Stomach smooth muscle (tissue), 2 donors: ENCODE data around the gene CTPS2.
"Not testable (repeated sequence)": the region's sequence is repeated elsewhere in the genome, so short reads cannot be mapped to it uniquely, and the experiment has no call there.

Source experiments
- H3K27ac ChIP-seq: one replicate; pipeline ENCODE4 v1.7.0; 2013; ENCODE audit warnings: mild to moderate bottlenecking, low read length, inconsistent platforms
- H3K27me3 ChIP-seq, 2 donors: one replicate each; pipeline ENCODE4 v1.7.0; 2013; ENCODE audit warnings: low read length in 2 of 2; ENCODE audit not compliant: insufficient read depth in 2 of 2, control insufficient read depth in 1 of 2
- H3K36me3 ChIP-seq, 2 donors: one replicate each; pipeline ENCODE4 v1.7.0; 2013; ENCODE audit warnings: low read length in 2 of 2; ENCODE audit not compliant: control insufficient read depth in 2 of 2, insufficient read depth in 2 of 2
- H3K4me1 ChIP-seq: one replicate; pipeline ENCODE4 v1.7.0; 2013; ENCODE audit warnings: low read length; ENCODE audit not compliant: control insufficient read depth, insufficient read depth
- H3K4me3 ChIP-seq, 2 donors: one replicate each; pipeline ENCODE4 v1.7.0; 2013; ENCODE audit warnings: low read length in 2 of 2
- H3K9ac ChIP-seq, 2 donors: one replicate each; pipeline ENCODE4 v1.7.0; 2013; ENCODE audit warnings: low read length in 2 of 2, mild to moderate bottlenecking in 1 of 2
- H3K9me3 ChIP-seq, 2 donors: one replicate each; pipeline ENCODE4 v1.7.0; 2013; ENCODE audit warnings: low read length in 2 of 2; ENCODE audit not compliant: control insufficient read depth in 2 of 2
- donor health status: healthy.
- donor health status: Pancreatic carcinoma.

The CTPS2 gene

DNA sequence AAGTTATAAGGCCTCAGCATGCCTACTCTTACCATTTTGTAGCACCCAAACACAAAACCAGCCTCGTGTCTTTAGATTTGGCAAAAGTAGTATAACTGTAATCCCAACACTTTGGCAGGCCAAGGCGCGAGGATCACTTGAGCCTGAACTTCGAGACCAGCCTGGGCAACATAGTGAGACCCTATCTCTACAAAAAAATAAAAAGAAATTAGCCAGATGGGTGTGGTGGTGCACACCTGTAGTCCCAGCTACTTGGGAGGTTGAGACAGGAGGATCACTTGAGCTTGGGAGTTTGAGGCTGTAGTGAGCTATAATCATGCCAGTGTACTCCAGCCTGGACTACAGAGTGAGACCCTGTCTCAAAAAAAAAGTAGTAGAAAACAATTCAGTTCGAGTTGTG lies 24.6 kb upstream of the CTPS2 start:
- no peak overlapping the region for H3K4me3 ChIP-seq
- no peaks in the 10 kb centered on the region for H3K27me3 ChIP-seq
- H3K9me3 ChIP-seq = no peaks in the 10 kb centered on the region
- H3K27ac ChIP-seq = no peak overlapping the region
- H3K4me1 ChIP-seq = no peaks in the 10 kb centered on the region
- peaks cover 10 to 19% of the 10 kb centered on the region in 2 donors for H3K36me3 ChIP-seq
- no peak overlapping the region for H3K9ac ChIP-seq

DNA sequence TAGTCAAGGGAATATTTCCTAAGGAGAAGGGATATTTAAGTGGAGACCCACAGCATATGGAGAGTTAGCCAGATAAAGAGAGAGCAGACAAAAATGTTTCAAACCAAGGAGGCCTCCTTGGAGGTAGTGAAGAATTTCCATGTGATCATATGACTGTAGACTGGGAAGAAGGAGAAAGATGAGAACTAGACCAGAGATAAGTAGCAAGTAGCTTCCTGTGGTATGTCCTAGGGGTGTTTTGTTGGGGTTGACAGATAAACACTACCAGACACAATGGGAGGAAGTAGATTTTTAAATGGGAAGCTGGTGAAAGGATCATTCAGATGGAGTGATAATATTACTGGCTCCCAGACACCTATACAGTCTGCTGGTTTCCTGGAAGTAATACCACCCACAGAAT lies 20.5 kb upstream of the CTPS2 start:
- H3K4me1 ChIP-seq = no peaks in the 10 kb centered on the region
- peaks cover 10 to 16% of the 10 kb centered on the region in 2 donors for H3K36me3 ChIP-seq
- H3K9me3 ChIP-seq = no peaks in the 10 kb centered on the region
- H3K27me3 ChIP-seq = no peaks in the 10 kb centered on the region
- H3K4me3 ChIP-seq = no peak overlapping the region
- no peak overlapping the region for H3K27ac ChIP-seq
- H3K9ac ChIP-seq = no peak overlapping the region

DNA sequence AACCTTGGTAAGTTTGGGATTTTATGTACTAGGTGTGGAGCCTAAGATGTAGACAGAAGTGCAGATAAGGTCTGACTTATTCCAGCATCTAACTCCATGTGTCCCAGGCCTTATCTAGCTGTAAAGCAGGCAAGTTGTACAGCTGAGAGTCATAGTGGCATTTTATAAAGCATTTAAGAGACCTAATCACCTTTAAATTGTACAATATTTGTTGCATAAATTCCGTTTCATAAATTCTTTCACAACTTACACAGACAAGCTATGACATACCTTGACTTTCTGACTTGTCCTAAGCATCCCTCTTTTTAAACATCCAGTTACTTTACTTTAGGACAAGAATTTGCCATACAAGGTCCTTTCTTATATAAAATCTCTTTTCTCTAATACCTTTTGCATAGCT lies 18.0 kb upstream of the CTPS2 start:
- Histone ChIP-seq H3K9ac (no peak overlapping the region), H3K36me3 (no peaks in the 10 kb centered on the region)

GRCh38 chrX:16727637-16728036 lies 15.2 kb upstream of the CTPS2 start:
- no peaks in the 10 kb centered on the region for H3K27me3 ChIP-seq
- no peaks in the 10 kb centered on the region for H3K9me3 ChIP-seq
- H3K4me3 ChIP-seq = no peak overlapping the region
- H3K4me1 ChIP-seq = peaks cover under 1% of the 10 kb centered on the region
- H3K27ac ChIP-seq = no peak overlapping the region
- no peaks in the 10 kb centered on the region for H3K36me3 ChIP-seq
- H3K9ac ChIP-seq = no peak overlapping the region

More for the DNA sequence above, 18.0 kb upstream of the CTPS2 start:
- Histone ChIP-seq H3K4me1 (no peaks in the 10 kb centered on the region), H3K27ac (no peak overlapping the region), H3K9me3 (no peaks in the 10 kb centered on the region), H3K4me3 (no peak overlapping the region), H3K27me3 (no peaks in the 10 kb centered on the region)

DNA sequence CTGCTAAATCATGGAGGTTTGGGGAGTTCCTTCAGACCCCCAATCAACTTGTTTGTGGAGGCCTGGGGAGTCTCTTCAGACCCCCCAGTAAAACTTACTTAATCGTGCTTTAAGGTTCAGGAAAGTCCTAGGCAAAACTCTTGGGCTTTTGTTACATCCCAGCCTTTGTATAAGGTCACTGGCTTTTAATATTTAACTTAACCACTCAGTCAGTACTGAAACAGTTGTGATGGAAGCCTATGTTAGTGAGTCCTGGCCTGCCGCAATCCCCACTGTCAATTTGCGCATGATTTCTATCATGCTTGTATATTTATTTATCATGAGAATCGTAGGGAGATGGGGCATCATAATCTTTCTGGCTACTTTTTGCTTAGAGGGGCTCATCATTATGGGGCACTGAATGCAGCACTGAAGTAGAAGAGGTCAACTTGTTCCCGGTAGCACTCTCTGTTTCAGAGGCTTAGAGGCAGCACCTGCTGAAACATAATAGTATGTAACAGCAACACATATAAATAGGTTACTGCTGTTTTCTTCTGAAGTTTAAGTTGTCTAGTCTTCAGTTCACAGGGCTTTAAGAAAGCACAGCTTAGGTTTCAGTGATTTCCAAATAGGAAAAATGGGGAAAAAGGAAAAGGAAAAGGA lies 14.0 kb upstream of the CTPS2 start:
- H3K27ac ChIP-seq, H3K4me1 ChIP-seq, H3K9ac ChIP-seq: not testable (repeated sequence)

GRCh38 chrX:16725072-16725471 lies 12.6 kb upstream of the CTPS2 start:
- Histone ChIP-seq H3K4me1 (peaks cover 9% of the 10 kb centered on the region), H3K36me3 (no peaks in the 10 kb centered on the region), H3K9me3 (no peaks in the 10 kb centered on the region), H3K27ac (no peak overlapping the region), H3K27me3 (no peaks in the 10 kb centered on the region), H3K9ac (no peak overlapping the region), H3K4me3 (no peak overlapping the region)

More for the DNA sequence above, 14.0 kb upstream of the CTPS2 start:
- not testable (repeated sequence) for H3K27me3 ChIP-seq, H3K9me3 ChIP-seq, H3K36me3 ChIP-seq, H3K4me3 ChIP-seq

DNA sequence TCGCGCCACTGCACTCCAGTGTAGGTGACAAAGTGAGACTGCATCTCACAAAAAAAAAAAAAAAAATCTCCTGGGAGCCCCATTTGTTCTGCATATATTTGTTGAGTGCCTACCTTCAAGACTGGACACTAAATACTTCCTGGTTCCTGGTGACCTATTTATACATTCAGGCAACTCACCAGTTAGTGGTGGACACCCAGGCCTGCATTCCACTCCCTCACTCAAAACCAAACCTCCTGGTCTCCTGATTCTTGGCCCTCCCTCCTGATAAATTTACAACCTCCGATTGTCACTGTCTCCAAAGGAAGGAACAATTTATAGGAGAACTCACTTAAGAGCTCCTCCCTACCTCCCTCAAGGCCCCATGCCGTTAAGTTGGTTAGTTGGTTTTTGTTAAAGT lies 10.0 kb upstream of the CTPS2 start:
- Histone ChIP-seq H3K9me3 (no peaks in the 10 kb centered on the region), H3K27me3 (no peaks in the 10 kb centered on the region), H3K27ac (no peak overlapping the region), H3K4me3 (no peak overlapping the region), H3K36me3 (no peaks in the 10 kb centered on the region), H3K4me1 (peaks cover 12% of the 10 kb centered on the region), H3K9ac (no peak overlapping the region)

- peak within 1 kb of the TSS; percentile 98 for H3K27ac ChIP-seq
- no peaks in the 10 kb centered on the region for H3K36me3 ChIP-seq
- peak within 1 kb of the TSS; percentile 88 to 92 for H3K4me3 ChIP-seq
- H3K4me1 ChIP-seq = peaks cover 12% of the 10 kb centered on the region
- H3K27me3 ChIP-seq = no peaks in the 10 kb centered on the region
- H3K9me3 ChIP-seq = no peaks in the 10 kb centered on the region
- peak within 1 kb of the TSS; percentile 92 to 99 for H3K9ac ChIP-seq
Measured at GRCh38 chrX:16719334-16720084, 7.0 kb upstream of the CTPS2 start, which contains the start of gene SYAP1. TSS of gene SYAP1 (plus strand) at chrX:16719612. CDS start at chrX:16719725, 113 bp downstream.

DNA sequence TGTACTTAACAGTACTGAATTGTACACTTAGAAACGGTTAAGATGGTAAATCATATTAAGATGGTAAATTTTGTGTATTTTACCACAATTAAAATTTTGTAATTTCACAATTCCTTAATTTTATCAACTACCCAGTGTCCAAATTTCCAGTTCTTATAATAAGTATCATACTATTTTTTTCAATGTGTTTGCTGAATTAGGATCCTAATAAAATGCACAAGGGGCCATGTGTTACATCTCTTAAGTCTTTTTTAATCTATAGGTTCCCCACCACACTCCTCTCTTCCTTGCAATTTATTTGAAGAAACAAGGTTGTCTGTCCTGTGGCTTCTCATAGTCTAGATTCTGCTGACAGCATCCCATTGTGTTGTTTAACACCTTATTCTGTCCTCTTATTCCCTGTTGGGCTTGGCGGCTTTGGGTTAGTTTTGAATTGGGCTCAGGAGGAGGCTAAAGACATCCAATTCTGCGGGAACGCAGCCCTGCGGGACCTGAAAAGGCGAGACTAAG lies 6.4 kb upstream of the CTPS2 start:
- no peaks in the 10 kb centered on the region for H3K9me3 ChIP-seq
- H3K9ac ChIP-seq = peak overlapping the region; percentile 92 to 99
- H3K27me3 ChIP-seq = no peaks in the 10 kb centered on the region
- peak overlapping the region; percentile 98 for H3K27ac ChIP-seq
- H3K4me3 ChIP-seq = peak overlapping the region; percentile 88 to 92
- no peaks in the 10 kb centered on the region for H3K36me3 ChIP-seq
- peaks cover 12% of the 10 kb centered on the region for H3K4me1 ChIP-seq

DNA sequence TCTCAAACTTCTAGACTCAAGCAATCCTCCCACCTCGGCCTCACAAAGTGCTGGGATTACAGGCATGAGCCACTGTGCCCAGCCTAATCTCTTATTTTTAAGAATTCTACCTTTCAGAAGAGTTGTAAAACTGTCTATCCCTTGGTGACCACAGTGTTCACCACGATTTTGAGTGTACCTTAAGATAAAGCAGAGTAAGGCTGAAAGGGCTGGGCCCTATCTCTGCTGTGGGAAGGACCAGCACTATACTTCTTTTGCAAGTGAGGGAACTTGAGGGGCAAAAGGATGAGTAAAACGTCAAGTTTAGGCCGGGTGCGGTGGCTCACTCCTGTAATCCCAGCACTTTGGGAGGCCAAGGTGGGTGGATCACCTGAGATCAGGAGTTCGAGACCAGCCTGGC lies 4.0 kb upstream of the CTPS2 start:
- not testable (repeated sequence) for H3K27ac ChIP-seq, H3K9ac ChIP-seq

GRCh38 chrX:16715638-16716037 lies 3.2 kb upstream of the CTPS2 start:
- not testable (repeated sequence) for H3K27ac ChIP-seq, H3K4me3 ChIP-seq, H3K27me3 ChIP-seq, H3K36me3 ChIP-seq, H3K9me3 ChIP-seq, H3K9ac ChIP-seq
- peaks cover 18% of the 10 kb centered on the region for H3K4me1 ChIP-seq

More for the DNA sequence above, 4.0 kb upstream of the CTPS2 start:
- H3K9me3 ChIP-seq, H3K4me3 ChIP-seq, H3K36me3 ChIP-seq, H3K27me3 ChIP-seq: not testable (repeated sequence)
- H3K4me1 ChIP-seq = peaks cover 18% of the 10 kb centered on the region
